ENCODE data around the gene ZDHHC11B. TPM values are rescaled to one million over a fixed set of nuclear protein-coding genes. Genes with fewer than 3 reads are reported as not detected.

ZDHHC11B gene
- total and polyA plus RNA-seq, 2 of the 13 experiments (the other 11 are each of a cell fraction or from before 2014, with no cell fraction given), result 0.11 to 0.12 TPM

GRCh38 chr5:773517-774264, 10.8 kb downstream of the ZDHHC11B start:
- ChIA-PET CTCF (ENCODE audit: low intra/inter-chr PET ratio, low total read pairs) (no interaction called here), POLR2A (no interaction called here)
- H3K4me2 ChIP-seq (ENCODE audit: low read depth, low read length), result no peak overlapping the region
- H3K27me3 ChIP-seq (ENCODE audit: control insufficient read depth in 1 of 2, insufficient read depth in 2 of 2, low read length in 2 of 2), result peaks cover 16 to 22% of the 10 kb centered on the region in 2 experiments
- TF ChIP-seq SP1 (IDR thresholded peaks at IDR 0.05), result no peak
- TF ChIP-seq SP1 (CRISPR knock-in tag; IDR thresholded peaks at IDR 0.05), result no peak
- no peak for TF ChIP-seq SOX5 (CRISPR knock-in tag; IDR thresholded peaks at IDR 0.05; ENCODE audit: borderline replicate concordance)
- no peak for TF ChIP-seq EED (CRISPR knock-in tag; IDR thresholded peaks at IDR 0.05)
- no peak for TF ChIP-seq THAP7 (CRISPR knock-in tag; IDR thresholded peaks at IDR 0.05)
- no peak for TF ChIP-seq ZNF710 (CRISPR knock-in tag; IDR thresholded peaks at IDR 0.05; ENCODE audit: borderline replicate concordance)
- no peak for TF ChIP-seq ZBTB10 (CRISPR knock-in tag; IDR thresholded peaks at IDR 0.05; ENCODE audit: borderline replicate concordance)
- no peak for TF ChIP-seq ZNF570 (CRISPR knock-in tag; IDR thresholded peaks at IDR 0.05; ENCODE audit: borderline replicate concordance)
- no peak for TF ChIP-seq SP5 (CRISPR knock-in tag; IDR thresholded peaks at IDR 0.05; ENCODE audit: borderline replicate concordance, low read depth)
- no peak for TF ChIP-seq ZSCAN20 (CRISPR knock-in tag; IDR thresholded peaks at IDR 0.05; ENCODE audit: borderline replicate concordance)
- TF ChIP-seq ZBTB38 (CRISPR knock-in tag; IDR thresholded peaks at IDR 0.05), result no peak
- no peak for TF ChIP-seq GATAD1 (CRISPR knock-in tag; IDR thresholded peaks at IDR 0.05)
- no peak for TF ChIP-seq FIP1L1 (IDR thresholded peaks at IDR 0.05; ENCODE audit: borderline replicate concordance, insufficient read depth, low read depth, low read length)
- no peak for TF ChIP-seq ZNF775 (CRISPR knock-in tag; IDR thresholded peaks at IDR 0.05; ENCODE audit: borderline replicate concordance)
- FAIRE-seq (no peak), ATAC-seq (no peak), DNase-seq (ENCODE audit: low spot score) (no peak)
- WGBS (ENCODE audit: low lambda C conversion rate), result 28% methylated on average over 9 of the region's 12 CpGs
- in situ Hi-C loops (cut with HindIII; ENCODE audit: extremely low pct_ligation_motif_present, low pct_unique_long_range_greater_than_20kb) (loop anchor here (10.0 kb wide), 1 partner anchor 89 kb away; no protein-coding TSS in a partner anchor), intact Hi-C loops (cut with micrococcal nuclease; ENCODE audit: unreplicated experiment) (no loop called here)
- no peak overlapping the region for H3K4me3 ChIP-seq (replicated peaks in 1 of 3; ENCODE audit: insufficient read depth in 1 of 3, low read depth in 2 of 3, low read length in 3 of 3)
- H3K4me1 ChIP-seq (ENCODE audit: insufficient read depth, low read length), result no peaks in the 10 kb centered on the region
- H4K20me1 ChIP-seq (ENCODE audit: insufficient read depth, low read length), result no peaks in the 10 kb centered on the region
- H2AFZ ChIP-seq (ENCODE audit: low read length), result no peak overlapping the region
- H3K36me3 ChIP-seq (replicated peaks in 1 of 2; ENCODE audit: control insufficient read depth in 1 of 2, insufficient read depth in 2 of 2, low read length in 2 of 2), result no peaks in the 10 kb centered on the region
- no peak overlapping the region for H3K9ac ChIP-seq (ENCODE audit: insufficient read depth, low read depth, low read length)
- H3K27ac ChIP-seq (ENCODE audit: extremely low read length, insufficient read depth, low read length), result no peak overlapping the region
- H3K9me3 ChIP-seq (ENCODE audit: low read length), result no peaks in the 10 kb centered on the region
- BruUV-seq (replicated peaks), result no TSS peak
- H3K79me2 ChIP-seq (ENCODE audit: insufficient read depth, low read length), result no peaks in the 10 kb centered on the region
